GM19025 (cell line): Measurements from ENCODE around the gene ANKLE1.
A peak's percentile ranks its signal among the peaks of the same experiment; 100 is the strongest.

ENCODE experiments used
- ATAC-seq: cut with Tn5 transposase; IDR thresholded peaks from one replicate; pipeline ENCODE4 v1.9.1; 2021; ENCODE audit warnings: mild to moderate bottlenecking, low read depth, moderate library complexity; ENCODE audit not compliant: unreplicated experiment

Gene ANKLE1

DNA sequence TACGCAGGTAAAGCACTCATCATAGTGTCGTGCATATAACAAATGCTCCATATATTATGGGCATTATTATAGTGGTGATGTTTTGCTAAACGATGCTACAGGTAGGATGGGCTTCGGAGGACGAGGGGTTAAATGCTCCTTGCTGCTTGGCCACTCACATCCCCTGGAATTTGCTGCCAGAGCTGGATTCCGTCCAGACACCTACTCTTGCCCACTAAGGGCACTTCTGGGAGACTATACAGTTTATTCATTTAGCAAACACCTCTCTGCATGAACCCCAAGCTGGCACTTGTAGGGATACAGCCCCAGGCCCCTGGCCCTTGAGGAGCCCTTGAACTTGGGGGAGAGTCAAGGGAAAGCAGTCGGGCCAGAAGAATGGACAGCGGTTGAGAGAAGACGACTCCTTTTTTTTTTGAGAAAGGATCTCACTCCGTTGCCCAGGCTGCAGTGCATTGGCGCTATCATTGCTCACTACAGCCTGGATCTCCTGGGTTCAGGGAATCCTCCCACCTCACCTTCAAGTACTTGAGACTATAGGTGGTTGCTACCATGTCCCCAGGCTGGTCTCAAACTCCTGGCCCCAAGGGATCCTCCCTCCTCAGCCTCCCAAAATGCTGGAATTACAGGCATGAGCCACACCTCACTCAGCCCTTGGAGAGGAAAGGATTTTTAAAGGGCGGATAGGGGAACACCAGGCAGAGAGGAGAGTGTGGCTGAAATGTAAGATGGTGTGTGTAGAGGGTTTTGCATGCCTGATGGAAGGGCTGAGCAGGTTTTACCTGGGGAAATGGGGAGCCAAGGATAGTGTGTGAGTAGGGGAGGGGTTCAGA, 22.9 kb downstream of the ANKLE1 start:
- ATAC-seq: no peak

DNA sequence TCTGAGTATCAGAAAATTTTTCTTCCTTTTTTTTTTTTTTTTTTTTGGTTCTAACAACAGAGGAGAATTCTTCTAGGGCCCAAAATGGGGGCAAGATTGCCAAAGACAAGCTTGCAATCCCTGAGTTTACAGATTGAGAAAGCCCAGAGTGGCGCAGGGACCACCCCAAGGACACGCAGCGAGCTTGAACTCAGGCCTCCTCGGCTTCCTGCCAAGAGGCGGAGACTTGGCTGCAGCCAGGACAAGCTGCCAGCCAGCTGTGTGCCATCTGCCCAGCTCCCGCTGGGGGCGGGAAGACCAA, 23.5 kb downstream of the ANKLE1 start:
- ATAC-seq: no peak

DNA sequence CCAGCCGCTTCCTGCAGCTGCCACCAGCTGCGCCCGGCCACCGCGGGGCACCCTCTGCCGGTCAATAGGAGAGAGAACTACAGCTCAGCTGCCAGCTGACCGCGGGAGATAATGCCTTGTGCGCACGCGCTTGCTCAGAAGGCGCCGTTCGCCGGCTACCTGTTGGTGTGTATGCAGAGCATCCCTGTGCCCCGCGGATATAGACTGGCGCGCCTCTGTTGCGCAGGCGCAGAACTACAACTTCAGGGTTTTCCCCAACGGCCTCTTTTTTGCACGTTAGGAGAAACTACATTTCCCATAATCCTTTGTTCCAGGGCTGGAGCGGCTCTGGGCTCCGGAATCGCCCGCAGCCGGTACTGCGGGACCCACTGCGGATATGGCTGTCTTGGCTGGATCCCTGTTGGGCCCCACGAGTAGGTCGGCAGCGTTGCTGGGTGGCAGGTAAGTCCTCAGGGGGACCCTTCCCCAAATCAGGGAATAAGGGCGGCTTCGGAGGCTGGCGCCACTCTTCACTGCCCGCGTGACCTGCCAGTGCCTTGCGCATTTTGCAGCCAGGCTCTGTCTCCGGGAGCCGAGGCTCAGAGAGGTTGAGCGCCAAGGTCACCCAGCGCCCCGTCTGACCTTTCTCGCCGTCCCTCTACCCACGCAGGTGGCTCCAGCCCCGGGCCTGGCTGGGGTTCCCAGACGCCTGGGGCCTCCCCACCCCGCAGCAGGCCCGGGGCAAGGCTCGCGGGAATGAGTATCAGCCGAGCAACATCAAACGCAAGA, 24.0 kb downstream of the ANKLE1 start, which contains the start of gene MRPL34:
MRPL34 (plus strand) TSS at position 356 of the 768 bp plus-strand sequence; CDS start at position 377, 21 bp downstream.
- ATAC-seq: peak; percentile 68

DNA sequence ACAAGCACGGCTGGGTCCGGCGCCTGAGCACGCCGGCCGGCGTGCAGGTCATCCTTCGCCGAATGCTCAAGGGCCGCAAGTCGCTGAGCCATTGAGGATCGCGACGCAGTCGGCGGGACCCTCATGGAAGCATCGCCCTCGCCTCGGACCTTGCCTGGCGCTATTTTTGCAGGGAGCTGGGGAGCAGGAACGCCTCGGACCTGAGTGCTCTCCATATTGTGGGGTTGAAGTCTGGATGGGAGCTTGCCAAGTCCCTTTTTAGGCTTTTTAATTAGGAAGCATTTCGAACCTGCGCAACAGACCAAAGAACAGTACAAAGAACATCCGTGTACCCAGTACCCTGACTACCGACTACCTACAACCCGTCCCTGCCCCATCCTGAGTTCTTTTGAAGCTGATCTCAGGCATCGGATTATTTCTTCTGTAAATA, 24.6 kb downstream of the ANKLE1 start:
- ATAC-seq: no peak

DNA sequence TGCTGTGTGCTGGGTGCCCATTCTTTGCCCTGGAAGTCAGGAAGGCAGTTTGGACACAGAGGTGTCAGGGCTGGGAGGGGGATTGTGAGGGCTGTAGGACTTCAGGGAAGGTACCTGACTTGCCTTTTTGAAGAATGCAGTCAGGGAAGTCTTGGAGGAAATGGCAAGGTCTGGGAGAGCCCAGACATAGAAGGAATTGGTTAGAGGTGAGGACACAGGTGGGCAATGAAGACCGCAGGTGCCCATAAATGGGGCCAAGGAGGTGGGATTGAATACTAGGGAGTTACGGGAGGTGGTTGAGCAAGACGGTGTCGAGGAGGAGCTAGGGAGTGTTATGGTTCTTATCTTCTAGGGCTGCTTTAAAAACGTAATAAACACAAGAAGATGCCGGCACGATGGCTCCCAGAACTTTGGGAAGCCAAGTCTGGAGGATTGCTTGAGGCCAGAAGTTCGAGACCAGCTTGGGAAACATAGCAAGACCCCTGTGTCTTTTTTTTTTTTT, 26.2 kb downstream of the ANKLE1 start:
- no peak for ATAC-seq

DNA sequence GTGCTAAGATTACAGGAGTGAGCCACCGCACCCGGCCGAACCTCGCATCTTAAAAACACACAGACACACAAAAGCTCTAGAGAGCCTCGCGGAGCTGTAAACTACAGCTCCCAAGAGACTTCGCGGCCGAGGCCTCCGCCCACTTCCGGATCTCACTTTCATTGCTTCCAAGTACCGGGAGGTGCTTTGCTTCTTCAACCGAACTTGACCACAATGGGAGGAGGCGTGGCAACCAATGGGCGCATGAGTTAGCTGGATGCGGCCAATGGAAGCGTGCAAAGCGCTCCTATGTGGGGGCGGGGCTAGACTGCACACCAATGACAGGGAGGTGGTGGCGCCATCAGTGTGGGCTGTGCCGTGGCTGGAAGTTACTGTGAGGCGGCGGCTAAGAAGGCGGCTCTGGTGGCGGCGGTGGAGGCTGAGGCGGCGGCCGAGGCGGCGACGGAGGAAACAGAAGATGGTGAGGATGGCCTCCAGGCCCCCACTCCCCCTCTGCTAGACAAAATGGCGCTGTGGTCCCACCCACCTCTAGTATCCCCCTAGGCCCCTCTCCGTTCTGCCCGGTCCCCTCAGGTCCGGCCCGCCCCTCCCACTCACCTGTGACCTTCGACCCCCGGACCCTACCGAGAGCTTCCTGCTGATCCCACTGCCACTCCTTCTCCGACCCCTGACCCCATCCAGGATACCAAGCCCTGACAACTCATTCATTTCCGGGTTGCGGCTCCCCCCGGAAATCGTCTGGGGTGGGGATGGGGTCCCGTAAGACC, 27.7 kb downstream of the ANKLE1 start, which contains the start of gene DDA1:
DDA1 (plus strand) TSS at position 366 of the 767 bp plus-strand sequence; CDS start at position 458, 92 bp downstream.
- peak; percentile 65 for ATAC-seq

DNA sequence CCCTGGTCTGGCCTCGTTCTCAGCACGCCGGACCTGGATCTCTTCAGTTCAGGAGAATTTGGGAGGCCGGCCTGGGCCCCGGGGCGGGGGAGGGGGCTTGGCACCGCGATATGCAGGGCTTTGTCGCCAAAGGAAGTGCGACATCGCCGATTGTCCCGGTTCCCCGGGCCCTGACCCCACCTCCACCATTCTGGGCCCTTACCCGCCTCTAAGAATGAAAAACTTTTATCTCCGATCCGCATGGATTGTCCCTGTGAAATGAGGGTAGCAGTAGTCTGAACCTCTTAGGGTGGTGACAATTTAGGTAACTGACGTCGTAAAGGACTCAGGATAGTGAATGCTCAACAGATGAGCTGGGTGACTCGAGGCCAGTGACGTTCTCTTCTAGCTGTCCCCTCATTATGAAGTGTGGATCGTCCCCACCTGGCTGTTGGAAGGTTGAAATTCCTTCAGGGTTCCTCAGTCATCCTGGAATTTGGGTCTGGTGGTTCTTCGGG, 28.3 kb downstream of the ANKLE1 start:
- no peak for ATAC-seq

DNA sequence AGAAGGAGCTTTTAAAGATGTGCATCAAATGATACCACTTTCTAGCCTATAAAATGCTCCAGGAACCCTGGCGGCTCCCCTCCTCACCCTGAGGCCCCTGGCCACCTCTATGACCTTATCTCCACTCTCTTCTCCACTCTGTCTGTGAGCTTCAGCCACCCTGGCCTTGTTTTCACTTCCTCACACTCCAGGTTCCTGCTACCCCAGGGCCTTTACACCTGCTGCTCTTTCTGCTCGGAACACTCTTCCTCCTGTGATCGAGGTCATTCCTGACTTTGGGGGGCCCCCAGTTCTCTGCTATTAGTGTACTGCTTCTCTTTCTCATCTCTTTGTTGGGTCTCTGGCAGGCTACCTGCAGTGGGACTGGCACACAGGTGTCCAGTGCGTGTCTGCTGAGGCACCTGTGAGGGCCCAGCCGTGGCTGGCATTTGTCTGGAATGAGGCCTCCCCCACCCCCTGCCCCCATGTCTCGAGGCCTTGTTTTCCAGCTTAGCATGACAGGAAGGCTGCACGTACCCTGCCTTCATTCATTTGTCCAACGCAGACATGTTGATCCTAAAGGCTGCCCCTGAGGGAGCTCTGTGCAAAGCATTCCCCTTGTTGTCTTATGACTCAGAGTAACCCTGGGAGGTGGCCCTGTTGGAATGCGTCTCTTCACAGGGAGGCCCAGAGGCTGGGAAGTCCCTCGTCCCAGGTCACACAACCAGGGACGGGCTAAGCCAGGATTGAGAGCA, 29.9 kb downstream of the ANKLE1 start:
- ATAC-seq: no peak

DNA sequence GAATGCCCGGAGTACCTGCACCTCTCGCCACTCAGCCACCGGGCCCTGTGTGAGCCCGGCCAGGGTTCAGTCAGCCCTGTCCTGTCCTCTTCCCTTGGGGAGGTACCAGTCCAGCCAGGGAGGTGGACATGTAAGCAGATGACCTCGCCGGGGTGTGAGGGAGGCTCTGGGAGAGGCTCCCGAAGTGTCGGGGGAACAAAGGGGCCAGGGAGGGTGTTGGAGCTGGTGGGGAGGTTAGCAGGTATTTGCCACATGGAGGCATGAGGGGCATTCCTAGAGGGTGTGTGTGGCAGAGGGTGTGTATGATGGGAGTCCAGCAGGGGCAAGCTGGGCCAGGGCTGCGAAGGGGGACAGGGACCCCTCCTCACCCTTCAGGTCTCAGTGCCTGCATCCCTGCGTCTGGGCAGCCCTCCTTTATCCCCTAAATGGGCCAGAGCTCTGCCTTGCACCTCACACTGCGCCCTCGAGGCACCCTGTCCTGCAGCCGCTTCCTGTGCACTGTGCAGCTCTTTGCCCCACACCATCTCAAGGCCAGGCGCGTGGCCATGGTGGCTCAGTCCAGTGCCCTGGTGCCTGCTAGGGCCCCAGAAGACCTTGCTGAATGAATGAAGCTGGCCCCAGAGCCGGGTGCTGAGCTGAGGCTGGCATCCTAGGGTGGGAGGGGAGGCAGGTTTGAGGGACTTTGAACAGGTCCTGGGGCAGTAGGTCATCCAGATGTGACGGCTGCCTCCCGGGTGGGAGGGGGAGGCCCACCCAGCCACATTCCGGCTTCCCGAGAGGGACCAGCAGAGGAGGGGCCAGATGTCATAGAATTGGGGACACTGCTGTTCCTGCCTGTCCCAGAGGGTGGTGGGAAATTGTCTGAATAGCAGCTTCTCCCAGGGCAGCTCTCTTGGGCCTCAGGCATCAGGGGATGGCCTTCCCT, 30.8 kb downstream of the ANKLE1 start:
- no peak for ATAC-seq

DNA sequence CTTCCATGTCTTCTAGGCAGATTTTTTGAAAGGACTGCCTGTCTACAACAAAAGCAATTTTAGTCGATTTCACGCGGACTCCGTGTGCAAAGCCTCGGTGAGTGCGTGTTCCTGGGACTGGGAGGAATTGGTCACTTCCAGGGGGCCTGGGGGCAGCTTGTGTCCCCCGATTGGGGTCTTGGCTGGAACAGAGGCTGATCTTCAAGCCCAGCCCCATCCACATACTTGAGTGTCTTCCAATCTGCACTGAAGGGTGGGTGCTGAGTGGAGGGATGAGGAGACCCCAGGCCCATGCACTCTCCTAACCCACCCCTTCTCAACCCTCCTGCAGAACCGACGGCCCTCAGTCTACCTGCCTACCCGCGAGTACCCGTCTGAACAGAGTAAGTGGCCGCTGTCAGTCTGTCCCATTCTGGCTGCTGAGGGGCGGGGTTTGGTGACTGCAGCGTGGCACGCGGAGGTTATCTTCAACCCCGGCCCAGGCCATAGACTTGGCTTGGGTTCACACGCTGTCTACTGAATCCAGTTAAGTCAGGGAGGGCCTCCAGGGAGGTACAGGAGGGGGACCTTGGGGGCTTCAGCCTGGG, 32.4 kb downstream of the ANKLE1 start:
- ATAC-seq: no peak

DNA sequence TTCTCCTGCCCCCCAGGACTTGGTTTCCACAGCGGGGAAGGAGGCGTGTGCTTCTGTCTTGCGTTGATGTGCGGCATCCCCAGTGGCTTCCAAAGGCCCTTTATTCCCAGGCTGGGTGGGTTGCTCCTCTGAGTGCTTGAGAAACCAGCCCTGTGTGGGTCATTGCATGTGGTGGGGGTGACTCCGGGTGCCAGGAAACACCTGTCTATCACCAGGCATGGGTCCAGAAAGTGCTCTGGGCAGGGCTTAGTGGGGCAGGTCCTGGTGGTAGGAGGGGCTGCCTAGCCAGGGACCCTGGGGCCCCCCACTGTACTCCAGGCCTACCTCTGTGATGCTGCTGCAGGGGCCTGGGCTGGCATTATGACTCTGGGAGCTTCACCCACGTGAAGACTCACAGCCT, 37.3 kb downstream of the ANKLE1 start:
- ATAC-seq: no peak

DNA sequence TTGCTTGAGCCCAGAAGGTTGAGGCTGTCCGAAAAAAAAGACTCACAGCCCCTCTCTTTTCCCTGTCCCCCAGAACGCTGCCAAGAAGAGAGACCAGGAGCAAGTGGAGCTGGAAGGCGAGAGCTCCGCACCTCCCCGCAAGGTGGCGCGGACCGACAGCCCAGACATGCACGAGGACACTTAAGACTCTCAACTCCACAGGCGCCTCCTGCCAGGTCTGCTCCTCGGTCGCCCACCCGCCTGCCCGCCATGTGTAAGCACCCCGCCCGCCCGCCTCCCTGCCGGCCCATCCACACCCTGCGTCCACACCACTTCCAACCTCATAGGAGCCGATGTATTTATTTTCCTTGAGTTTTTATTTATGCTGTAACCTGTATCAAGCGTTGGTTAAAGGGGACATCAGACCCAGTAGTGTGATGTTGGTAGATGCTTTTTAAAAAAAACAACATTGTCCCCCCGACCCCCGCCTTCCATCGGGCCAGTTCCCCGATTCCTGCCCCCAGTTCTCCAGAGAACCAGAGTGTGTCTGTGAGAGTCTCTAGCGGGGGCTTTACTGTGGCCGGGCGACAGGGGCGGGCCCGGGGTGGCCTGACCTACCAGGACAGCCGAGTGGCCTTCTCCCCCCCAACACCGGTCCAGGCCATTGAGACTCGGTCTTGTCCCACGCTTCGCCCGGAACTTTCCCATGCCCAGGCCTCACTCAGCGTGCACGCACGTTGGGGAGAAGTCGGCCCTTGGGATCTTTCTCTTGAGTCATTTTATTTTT, 38.0 kb downstream of the ANKLE1 start:
- ATAC-seq: no peak

DNA sequence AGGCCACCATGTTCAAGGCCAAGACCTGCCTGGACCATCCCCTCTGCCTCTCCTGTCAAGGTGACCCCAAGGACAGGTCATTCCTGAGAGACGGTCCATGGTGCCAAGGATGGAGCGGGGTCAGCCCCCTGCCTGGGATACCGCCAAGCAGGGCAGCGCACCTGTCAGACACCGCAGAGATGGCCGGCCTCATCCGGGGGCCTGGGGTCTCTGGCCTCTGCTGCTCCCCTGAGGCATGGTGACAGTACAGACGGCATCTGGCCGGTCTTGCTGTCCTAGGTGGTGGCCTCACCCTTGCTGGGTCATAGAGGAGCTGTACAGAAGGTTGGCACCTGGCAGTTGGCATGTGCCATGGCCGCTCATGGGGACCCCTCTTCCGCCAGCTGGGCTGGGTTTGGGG, 38.7 kb downstream of the ANKLE1 start:
- ATAC-seq: no peak

DNA sequence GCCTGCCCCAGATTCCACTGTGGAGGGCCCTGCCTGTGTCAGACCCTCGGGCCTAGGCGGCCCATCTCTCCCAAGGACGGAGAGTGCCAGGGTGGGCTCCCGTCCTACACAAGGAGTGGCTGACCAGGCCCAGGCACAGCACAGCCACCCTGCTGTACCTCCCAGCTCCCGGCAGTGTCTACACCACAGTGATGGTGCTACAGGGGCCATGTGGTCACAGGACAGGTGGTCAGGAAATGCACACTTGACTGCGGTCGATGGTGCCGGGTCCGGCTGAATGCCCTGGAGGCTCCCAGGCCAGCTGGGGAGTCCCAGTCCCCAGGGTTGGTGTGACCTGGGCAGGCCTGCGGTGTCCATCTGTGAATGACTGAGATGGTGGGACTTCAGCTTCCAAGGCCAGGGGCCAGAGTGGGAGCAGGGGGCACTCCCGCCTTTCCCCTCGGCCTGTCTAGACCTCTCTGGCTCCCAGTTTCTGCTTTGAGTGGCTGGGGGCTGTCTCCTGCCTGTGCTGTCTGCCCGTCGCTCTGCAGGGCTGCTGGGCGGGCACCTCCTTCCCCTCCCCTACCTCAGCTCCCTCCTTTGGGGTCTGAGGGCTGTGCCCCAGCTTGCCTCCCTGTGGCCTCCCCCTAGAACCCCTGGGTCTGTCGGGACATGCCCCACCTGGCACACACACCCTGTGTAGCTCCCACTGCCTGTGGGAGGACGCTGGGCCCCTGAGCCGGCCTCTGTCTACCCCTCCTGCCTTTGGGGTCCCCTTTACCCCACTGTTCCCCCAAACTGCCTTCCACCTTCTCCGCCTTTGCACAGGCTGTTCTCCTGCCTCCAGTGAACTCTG, 40.2 kb downstream of the ANKLE1 start:
- no peak for ATAC-seq

DNA sequence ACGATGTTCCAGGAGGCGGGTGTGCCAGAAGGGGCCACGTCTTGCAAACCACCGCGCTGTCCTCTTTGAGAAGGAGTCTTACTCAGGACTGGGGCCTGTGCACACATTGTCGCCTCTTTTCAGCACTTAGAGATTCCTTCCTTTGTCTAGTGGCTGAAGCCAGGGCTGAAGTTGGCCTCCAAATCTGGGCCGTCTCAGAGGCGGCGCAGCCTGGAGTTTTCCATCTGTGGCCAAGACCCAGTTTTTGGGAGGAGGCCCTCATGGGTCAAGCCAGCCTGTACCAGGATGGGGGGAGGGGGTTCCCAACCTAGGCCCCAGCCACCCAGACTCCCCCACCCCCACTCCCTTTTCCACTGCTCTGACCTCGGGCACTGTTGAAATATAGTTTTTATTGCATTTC, 41.2 kb downstream of the ANKLE1 start:
- ATAC-seq: no peak

DNA sequence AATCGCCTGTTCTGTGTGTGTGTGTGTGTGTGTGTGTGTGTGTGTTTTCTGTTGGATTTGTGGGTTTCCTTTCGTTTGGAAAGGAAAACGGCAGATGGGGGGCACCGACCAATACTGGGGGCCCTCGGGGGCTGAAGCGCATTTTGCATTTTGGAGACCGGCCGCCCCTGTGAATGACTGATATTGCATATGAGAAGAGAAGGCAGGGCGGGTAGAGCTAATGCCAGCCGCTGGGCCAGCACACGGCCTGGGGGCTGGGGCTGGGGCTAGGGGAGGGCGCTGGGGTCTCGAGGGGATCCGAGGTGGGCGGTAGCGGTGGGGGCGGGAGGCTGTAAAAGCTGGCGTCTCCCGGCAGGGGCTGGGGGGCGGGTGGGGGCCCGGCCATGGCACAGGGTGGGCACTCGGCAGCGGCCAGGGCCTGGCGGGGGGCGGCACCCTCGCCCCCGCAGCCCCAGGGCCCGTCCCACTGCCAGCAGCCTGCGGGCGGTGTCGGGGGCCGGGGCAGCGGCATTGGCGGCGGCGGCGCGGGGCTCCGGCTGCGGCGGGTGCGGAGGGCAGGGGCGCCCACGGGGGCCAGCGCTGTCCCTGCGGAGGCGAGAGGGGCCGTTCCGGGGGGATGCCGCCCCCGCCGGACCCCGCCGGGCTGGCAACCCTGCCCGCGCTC, 41.7 kb downstream of the ANKLE1 start:
- no peak for ATAC-seq
